UCSD-AML1 (cell line): ENCODE measurements around the gene LMF1.
"Not testable (repeated sequence)": the region's sequence is repeated elsewhere in the genome, so short reads cannot be mapped to it uniquely, and the experiment has no call there.

Experiments used
- DNase-seq: peaks from one replicate; lab custom pipeline; 2025; ENCODE audit not compliant: unreplicated experiment; lab: John Stamatoyannopoulos, UW

The LMF1 gene

GRCh38 chr16:871562-872345 lies 99.0 kb downstream of the LMF1 start:
- DNase-seq, result no peak

DNA sequence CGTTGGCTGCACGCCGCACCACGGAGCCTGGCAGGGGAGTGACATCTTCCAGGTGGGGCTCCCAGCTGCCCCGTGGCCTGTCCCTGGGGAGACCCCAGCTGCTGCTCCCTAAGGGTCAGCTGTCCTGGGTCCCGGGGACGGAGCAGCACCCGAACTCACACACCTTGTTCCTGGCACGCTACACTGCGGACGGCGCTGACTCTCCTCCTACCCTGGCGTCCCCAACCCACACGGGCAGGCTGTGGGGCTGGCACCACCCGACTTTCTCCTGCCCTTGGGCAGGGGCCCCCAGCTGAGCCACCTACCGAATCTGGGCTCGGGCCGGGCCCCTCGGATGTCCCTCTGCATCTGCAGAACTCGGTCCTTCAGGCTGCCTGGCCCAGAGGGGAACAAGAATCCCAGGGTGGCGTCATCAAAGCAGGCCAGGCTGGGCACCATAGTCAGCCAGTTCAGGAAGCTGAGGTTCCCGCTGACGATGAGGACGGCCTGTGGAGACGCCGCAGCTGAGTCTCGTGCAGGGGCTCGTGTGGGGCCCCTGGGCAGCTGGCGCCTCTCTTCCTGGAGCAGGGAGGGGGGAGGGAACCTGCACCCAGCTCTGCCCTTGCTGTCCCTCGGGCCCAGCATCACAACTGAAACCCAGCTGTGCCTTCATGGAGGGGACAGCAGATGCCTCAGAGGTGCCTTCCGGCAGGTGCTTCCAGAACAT lies 99.8 kb downstream of the LMF1 start:
- DNase-seq, result no peak

- DNase-seq, result no peak
Observed at GRCh38 chr16:869823-870641, 100.8 kb downstream of the LMF1 start.

- no peak for DNase-seq
Observed at GRCh38 chr16:868846-869822, 101.7 kb downstream of the LMF1 start.

DNA sequence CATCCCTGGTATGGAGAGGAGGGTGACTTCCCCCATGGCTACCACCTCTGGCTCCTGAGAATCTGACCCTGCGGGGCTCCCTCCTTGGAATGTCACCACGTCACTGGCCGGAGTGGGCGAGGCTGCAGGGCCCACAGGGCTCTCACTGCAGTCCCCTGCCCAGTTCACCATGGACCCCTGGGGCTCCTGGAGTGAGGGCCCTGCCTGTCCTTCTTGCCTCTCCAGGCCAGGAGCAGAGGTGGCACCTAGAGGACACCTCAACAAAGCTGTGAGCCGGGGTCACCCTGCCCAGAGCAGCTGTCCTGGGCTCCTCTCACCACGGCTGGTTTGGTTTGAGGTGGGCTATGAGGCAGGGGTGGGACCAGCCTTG lies 102.4 kb downstream of the LMF1 start:
- no peak for DNase-seq

DNA sequence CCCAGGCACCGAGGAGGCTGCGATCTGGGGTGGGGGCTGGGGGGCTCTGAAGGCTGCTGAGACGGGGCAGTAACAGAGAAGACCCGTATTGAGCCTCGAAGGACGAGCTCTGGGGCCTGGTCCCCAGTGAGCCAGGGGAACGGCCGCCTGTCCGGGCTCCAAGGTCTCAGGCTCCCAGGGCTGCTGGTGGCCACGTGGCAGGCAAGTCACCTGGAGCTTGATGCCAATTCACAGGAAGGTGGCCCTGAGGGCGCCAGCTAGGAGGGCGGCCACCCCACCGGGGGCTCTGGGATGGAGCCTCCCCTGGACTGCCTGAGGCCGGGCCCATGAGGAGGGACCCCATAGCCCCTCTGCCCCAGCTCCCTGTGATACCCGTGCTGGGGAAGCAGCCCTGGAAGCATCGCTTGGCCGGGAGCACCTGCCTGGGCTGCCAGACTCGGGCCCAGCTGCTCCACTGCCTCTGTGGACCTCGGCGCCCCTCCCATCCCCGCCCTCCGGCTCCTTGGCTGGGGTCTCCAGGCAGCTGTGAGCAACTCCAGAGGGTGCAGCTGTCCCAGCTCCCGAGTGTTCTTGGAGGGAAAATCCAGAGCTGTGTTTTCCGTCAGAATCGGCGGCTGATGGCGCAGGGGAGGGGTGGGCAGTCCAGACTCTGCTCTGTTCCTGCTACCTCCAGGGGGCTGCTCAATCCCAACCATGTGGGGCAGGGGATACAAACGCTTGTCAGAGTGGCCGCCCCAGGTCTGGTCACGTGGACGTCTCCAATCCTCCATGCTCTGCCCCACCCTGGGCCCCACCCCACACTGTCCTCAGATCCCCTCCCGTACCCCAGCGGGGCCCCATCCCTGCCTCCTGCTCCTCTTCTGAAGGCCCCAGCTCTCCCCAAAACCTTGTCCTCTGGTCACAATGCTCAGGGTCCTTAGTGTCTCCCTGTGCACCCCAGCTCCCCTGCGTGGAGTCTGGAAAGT lies 103.1 kb downstream of the LMF1 start:
- DNase-seq, result no peak

DNA sequence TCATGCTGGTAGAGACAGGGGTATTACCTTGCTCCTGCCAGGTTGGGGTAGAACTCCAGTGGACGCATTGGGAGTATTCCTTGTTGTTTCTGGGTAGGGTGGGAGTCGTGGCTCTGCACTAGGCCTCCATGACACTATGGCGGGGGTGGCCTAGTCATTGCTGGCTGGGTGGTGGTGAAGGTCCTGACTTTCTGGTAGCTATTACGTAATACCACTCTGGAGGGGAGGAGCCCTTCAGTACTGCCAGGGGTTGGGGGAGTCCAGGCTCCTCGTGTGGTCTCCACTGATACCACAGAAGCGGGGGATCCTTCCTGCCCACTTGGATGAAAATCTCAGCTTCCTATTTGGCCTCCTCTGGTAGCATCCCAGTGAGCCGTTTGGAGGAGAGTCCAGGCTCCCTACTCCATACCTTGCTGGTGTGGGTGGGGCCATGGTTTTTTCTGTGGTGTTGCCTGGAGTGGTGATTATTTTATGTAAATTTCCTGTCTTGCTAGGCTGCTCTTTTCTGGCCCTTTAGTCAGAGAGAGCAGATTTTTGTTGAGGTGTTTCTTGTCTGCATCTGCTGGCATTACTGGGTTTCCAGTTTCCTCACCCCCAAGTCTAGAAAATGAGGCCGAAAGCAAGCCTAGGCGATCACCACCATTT lies 104.4 kb downstream of the LMF1 start:
- no peak for DNase-seq

DNA sequence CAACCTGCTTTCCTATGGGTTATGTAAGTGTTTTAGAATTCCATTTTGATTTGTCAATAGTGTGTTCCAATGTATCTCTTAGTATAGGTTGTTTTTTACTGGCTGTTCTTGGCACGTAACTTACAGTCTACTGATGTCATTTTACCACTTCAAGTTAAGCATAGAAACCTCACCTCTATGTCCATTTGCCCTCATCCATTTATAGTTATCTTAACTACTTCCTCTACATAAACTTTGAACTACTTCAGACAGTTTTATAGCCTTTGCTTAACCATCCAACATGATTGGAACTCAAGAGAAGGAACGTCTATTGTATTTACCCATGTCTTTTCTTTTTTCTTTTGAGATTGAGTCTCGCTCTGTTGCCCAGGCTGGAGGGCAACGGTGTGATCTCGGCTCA lies 105.8 kb downstream of the LMF1 start:
- no peak for DNase-seq

GRCh38 chr16:861446-861845 lies 109.3 kb downstream of the LMF1 start:
- DNase-seq, result no peak

DNA sequence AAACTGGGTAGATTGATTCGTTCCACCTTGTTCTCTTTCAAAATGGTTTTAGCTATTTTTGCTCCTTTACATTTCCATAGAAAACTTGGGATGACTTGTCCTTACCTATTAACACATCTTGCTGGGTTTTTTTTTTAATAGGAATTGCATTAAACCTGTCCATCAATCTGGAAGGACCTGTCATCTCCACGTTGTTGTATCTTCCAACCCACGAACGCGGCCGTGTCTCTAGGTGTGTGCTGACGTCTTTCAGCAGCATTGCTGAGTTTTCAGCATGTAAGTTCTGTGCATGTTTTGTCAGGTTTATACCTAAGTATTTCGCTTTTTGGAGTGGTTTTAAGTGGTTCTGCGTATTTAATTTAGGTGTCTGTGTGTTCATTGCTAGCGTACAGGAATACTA lies 109.9 kb downstream of the LMF1 start:
- no peak for DNase-seq

GRCh38 chr16:858971-859370 lies 111.8 kb downstream of the LMF1 start:
- not testable (repeated sequence) for DNase-seq

DNA sequence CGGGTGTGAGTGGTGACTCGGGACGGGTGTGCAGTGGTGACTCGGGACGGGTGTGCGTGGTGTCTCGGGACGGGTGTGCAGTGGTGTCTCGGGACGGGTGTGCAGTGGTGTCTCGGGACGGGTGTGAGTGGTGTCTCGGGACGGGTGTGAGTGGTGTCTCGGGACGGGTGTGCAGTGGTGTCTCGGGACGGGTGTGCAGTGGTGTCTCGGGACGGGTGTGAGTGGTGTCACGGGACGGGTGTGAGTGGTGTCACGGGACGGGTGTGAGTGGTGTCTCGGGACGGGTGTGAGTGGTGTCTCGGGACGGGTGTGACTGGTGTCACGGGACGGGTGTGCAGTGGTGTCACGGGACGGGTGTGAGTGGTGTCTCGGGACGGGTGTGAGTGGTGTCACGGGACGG lies 112.3 kb downstream of the LMF1 start:
- not testable (repeated sequence) for DNase-seq

DNA sequence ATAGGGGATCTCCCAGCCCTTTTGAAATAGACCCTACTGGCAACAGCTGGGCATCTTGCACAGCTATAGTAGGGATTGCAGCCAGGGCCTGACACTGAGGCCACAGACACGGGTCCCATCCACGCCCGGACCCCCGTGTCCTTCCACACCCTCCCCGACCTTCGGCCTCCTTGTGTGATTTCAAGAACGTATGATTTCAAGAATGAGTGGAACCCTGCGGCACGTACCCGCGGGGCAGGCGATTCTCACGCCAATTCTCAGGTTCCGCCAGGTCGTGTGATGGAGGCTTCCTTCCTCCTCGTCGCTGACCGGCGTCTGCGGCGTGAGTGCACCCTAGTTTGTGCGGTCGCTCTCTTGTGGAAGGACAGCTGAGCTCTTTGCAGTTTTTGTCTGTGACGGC lies 114.0 kb downstream of the LMF1 start:
- no peak for DNase-seq

GRCh38 chr16:856101-856500 lies 114.7 kb downstream of the LMF1 start:
- DNase-seq, result no peak

DNA sequence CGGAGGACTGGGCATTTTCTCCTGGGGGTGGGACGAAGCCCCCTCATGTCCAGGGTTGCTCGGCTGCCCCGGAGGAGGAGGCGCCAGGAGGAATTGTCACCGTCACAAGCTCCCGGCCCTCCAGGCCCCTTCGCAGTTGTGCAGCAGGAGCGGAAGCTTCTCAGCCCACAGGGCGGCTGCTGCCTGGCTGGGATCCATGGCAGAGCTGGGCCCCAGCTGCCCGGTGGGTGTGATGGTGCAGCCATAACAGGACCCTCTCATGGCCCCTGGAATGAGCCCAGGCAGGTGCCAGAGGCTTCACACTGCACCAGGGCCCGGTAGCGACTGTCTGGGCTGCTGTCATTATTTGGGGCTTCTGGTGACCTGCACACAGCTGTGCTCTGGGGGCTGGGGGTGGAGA lies 115.3 kb downstream of the LMF1 start:
- DNase-seq, result no peak

DNA sequence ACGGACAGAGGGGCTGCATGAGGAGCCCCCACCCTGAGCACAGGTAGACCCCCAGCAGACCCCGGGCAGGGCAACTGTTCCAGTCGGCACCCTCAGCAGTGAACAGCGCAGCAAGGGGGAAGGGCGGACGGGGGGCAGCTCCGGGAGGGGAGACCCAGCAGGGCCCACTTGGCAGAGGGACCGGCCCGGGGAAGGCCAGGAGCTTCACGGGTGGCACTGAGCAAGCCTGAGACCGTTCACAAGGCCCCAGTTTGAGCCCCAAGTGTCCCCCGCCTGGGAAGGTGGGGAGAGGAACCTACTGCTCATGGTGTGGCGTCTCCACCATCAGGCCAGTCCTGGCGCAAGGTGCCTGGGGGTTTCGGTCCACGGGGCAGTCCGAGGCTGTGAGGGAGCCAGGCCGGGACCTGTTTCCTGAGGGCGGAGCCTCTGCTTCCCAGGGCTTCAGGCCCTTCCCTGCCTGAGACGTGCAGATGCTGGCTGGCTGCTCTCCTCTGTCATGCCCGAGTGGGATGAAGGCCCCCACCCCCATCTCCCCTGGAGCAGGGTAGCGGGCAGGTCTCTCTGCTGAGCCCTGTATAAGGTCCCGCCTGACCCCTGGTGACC lies 115.9 kb downstream of the LMF1 start:
- DNase-seq, result no peak

DNA sequence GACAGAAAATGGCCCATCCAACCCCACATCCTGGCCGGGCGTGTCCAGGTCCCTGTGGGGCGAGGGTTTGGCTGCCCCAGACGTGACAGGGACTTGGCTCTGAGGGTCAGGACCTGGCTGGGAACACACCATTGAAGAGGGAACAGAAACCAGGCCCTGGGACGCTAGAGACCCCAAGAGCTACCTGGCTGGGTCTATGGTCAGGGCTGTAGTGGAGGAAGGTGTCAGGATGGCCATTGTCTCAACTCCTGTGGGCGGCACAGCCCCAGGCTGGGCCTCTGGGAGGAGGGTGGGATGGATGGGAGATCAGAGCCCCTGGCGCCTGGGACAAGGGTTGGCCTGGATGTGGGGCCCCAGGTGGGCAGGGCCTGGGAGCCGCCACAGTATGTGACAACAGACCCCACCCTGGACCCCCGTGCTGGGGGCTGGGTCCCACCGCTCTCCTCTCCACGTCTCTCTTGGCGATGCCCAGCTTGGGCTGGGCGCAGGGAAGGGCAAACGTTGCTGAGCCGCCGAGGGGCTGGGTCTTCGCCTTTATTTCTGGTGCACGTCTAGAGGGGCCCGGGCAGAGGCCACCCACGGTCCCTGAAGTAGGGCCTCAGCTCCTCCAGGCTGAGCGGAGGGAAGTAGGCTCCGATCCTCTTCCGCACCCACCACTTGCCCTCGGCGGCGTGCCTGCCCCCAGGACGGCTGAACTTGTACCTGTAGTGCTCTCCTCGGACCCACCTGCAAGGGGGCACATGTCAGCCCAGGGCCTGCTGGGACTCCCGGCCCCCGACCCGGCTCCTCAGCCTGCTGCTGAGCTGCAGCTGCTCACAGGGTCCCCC lies 116.6 kb downstream of the LMF1 start:
- DNase-seq, result no peak

DNA sequence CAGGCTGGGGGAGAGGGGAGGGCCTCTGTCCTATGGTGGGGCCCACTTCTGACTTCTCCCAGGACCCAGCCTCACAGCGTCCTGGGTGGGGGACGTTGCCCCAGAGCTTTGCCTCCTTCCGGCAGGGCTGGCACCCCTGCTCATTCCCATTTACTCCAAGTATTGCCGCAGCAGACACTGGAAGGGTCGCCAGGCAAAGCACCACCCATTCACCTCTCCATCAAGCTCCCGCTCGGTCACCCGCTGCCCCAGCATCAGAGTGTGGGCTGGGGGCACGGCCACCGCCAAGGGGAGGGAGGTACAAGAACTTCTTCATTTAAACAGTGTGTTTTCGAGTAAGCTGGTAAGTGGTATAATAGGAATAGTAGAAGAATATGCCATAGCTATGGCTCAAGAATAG lies 117.5 kb downstream of the LMF1 start:
- no peak for DNase-seq
